Esophagus mucosa (tissue), 1 donor: Measurements from ENCODE around the gene CELSR1. TPM values are rescaled to one million over a fixed set of nuclear protein-coding genes. Genes with fewer than 3 reads are reported as not detected.

Source experiments
- ATAC-seq: fragments of 200-7000 bp; cut with Tn5 transposase; one replicate; pipeline ENCODE4 v1.9.1; 2020
- total RNA-seq: library from RNA; stranded (reverse); gene quantifications from one replicate; pipeline ENCODE4 v1.2.4, GENCODE V29; 2023
- donor health status: DM: yes; HTN: yes; CAD: no.

CELSR1 gene
- total RNA-seq, 1 donor from 2014 or later = 36.0 TPM

GRCh38 chr22:46442217-46442853 lies 95.1 kb downstream of the CELSR1 start:
- ATAC-seq = no peak

DNA sequence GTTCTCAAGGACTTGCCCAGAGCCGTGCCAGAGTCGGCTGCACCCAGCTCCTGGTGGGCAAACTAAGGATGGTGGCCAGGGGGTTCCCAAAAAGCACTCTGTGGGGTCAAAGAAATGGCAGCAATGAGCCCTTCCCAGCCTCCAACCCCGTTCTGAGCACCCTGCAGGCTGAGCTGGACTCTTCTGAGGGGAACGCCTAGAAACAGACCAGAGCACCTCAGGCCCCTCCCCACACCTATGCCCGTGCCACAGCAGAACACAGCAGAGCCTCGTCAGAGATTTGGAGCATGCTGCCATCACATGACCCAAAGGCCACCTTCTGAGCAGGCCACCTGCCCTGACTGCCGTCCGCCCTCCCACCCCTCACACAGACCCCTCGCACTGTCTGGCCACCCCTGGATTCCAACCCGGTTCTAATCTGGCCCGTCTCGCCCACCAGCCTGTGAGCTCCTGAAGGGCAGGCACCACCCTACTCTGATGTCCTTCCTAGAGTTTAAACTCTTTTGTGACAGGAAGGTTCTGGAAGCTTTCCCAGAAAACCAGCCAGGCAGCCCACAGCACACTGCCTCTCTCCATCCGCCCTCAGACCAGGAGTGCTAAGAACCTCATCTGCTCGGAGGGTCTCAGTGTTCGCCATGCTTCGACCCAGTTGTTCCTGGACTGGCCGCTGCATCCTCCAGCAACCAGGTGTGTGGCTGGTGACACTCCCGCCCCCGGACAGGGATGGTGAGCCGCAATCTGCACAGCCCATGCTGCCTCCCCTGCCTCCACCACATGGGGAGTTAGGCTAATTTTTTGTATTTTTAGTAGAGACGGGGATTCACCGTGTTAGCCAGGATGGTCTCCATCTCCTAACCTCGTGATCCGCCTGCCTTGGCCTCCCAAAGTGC lies 97.6 kb downstream of the CELSR1 start:
- ATAC-seq = no peak

- ATAC-seq = no peak
These were observed 98.3 kb downstream of the CELSR1 start for GRCh38 chr22:46439111-46439510.

DNA sequence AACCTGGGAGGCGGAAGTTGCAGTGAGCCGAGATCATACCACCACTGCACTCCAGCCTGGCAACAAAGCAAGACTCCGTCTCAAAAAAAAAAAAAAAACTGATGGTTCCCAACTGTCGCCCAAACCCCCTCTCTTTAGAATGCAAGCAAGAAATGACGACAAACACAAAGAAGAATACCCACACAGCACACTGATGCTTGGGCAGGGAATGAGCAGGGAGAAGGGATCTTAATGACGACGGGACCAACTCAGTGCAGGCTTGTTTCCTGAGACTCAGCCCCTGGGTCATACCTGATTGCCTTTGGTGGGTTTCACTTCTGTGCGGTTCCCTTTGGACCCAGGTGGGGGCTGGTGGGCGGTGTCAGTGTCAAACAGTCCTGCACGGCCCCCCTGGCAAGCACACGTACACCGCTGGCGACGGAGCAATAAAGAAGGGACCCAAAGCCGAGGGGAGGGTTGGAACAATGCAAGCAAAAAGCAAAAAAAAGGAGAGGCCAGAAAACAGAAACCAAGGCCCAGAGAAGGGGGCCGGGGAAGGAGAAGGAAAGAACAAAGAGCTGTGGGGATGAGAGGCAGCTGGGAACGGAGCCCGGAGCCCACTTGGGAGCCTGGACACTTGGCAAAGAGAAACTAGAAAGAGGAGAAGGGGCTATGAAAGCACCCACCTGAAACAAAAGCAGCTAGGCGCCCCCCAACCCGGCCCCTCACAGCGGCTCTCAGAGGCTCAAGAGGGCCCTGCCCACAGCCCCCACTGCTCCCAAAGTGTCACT lies 99.6 kb downstream of the CELSR1 start:
- no peak for ATAC-seq

DNA sequence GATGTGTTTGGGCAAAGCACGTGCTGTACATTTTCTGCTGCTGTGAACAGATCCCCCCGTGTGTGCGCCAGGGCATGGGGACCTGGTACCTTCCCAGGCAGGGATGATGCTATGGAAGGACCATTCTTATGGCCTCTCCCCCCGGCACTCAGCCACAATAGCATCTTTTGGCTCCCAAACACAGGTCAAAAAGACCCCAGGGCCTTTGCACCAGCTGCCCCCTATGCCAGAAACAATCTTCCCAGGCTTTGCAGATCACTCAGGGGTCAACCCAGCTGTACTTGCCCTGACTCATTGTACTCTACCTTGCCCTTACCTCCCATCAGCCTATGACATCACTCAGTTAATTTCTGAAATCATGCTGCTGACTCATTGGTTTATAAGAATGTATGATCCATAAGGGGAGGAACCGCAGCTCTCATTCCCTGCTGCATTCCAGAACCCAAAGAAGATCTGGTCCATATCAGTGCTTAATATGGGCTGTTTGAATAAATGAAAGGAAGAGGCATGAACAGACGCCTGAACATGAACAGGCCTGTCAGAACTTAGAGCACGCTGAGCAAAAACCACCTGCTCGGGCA lies 100.7 kb downstream of the CELSR1 start:
- peak; percentile 91 for ATAC-seq

- no peak for ATAC-seq
These were observed 104.1 kb downstream of the CELSR1 start for GRCh38 chr22:46433318-46433717.

DNA sequence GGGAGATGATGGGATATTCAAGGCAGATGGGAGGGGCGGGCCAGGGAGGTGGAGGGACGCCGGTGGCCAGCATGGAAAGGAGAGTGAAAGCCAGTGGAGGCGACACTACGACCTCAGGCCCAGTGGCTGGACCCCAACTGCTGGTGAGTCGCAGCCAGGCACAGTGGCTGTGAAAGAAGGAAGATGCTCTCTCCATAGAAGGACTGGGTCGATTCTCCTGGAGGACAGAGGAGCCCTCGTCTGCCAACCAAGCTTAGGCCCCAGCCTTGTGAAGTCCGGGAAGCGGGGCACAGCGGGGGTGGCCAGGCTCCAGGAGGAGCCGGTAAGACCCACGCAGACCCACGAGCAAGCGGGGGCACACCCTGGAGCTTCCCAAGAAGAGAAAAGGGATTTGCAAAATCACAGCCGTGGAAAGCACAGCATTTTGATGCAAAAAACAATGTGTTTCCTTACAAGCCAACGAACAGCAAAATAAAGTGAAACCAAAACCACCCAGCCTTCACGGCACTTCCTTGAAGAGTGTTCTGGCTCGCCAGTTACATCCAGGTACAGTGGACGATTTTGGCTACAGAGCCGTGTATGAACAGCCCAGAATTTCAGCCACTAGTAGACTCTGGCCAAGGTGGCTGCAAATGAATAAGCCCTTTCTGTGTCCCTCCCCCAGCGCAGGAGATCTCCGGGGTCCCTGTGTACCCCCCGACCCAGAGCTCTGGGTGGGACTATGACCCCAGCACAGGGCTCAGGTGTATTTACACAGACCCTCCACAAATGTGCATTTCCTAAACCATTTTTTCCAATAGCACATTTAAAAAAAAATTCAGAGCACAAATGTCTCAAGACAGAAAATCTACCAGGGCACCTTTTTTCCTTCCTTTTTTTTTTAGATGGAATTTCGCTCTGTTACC lies 105.0 kb downstream of the CELSR1 start:
- peak; percentile 24 for ATAC-seq

DNA sequence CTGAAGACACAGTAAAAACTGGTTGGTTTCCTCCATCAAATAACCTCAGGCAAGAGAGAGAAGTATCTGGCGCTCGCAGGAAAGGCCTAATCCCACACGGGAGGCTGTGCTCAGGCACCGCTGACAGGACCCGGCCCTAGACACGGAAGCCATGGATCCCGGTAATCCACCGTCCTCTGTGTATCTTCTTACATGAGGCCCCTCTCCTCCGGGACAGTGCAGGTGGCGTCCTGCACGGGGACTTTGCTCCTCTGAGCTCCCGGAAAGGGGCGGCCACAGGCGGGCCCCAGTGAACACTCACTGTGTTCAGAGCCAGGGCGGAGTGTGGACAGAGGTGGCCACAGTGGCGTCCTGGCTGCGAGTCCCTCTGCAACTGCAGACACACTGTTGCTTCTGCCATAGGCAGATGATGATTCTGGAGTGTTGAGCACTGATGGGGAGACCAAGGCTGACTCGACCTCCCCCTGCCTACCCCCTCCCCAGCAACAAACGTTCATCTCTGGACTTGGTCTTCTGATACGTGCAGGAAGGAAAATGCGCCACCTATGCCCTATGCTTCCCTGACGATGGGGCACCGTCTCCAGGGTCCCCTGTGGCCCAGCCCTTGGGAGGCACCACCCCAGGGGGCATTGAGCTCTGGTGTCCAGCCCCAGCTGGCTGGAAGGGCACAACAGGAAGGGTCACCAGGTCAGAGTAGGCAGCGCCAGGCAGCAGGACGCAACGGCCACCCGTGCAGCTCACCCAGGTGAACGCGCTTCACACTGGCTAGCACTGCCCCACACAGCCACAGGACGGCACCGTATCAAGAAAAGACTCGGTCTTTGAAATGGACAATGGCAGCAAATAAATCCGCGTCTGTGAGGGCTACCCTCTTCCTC lies 106.2 kb downstream of the CELSR1 start:
- no peak for ATAC-seq

- no peak for ATAC-seq
These were observed 108.0 kb downstream of the CELSR1 start for GRCh38 chr22:46429325-46429853.

- no peak for ATAC-seq
These were observed 108.7 kb downstream of the CELSR1 start for GRCh38 chr22:46428602-46429324.

DNA sequence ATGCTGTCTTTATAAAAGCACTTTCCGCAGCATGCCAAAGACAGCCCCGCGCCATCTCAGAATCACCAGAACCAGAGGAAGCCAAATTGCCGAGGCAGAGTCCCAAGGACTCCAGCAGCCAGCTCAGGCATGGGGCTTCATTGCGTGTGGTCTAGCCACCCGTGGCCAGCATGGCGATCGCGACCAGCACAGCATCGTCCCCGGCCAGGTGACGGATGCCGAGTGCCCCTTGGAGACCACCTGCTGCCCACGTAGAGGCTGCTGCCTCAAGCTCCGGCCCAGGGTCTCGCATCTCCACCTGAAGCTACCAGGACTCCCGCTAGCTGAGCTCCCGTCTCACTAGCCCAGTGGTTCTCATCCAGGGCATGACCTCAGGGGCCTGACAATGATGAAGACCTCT lies 109.2 kb downstream of the CELSR1 start:
- no peak for ATAC-seq

GRCh38 chr22:46425016-46425415 lies 112.4 kb downstream of the CELSR1 start:
- ATAC-seq = no peak

GRCh38 chr22:46424496-46424895 lies 112.9 kb downstream of the CELSR1 start:
- ATAC-seq = no peak

GRCh38 chr22:46422896-46423295 lies 114.5 kb downstream of the CELSR1 start:
- ATAC-seq = no peak

GRCh38 chr22:46421267-46421666 lies 116.2 kb downstream of the CELSR1 start:
- ATAC-seq = peak; percentile 67

DNA sequence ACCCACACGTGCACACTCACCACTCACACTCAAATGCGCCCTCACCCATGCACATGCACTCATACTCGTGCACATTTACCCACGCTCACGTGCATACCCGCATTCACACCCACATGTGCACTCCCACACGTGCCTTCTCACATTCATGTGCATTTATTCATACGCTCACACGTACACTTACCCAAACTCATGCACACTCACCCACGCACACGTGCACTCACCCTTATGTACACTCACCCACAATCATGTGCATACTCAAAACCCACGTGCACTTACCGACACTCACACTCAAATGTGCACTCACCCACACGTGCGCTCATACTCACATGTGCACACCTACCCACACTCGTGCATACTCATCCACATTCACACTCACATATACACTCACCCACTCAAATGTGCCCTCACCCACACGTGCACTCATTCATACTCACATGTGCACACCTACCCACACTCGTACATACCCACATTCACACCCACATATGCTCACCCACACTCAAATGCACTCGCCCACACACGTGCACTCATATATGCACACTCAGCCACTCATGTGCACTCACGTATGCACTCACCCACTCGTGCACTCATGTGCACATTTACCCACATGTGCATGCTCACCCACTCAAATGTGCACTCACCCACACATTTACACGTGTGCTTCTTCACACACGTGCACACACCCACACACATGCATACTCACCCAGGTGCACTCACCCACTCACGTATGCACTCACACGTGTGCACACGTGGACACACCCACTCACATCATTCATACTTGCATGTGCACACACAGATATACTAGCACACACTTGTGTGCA lies 117.5 kb downstream of the CELSR1 start:
- ATAC-seq = peak; percentile 4

DNA sequence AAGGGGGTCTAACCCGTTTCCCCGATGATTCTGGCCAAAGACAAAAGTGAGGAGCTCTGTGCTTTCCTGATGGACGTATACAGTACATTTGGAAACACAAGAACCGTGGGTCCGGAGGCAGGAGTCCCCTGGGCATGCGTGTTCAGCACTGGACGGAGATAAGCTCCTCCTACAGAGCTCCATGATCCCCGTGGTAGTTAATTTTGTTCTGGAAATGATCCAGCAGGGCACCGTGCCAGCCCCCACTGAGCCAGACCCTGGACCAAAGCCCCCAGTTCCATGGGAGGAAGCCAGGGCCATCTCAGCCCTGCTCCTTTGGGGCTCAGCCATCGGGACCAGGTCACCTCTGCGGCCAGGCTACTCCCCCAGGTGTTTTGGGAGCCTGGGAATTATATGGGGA lies 118.6 kb downstream of the CELSR1 start:
- no peak for ATAC-seq

GRCh38 chr22:46417769-46418168 lies 119.7 kb downstream of the CELSR1 start:
- ATAC-seq = no peak
